Measurements from ENCODE around the gene LRFN4. TPM values are rescaled to one million over a fixed set of nuclear protein-coding genes. Genes with fewer than 3 reads are reported as not detected.

LRFN4 gene
- total and polyA plus RNA-seq, 2 of the 8 experiments (the other 6 are each of a cell fraction or from before 2014, with no cell fraction given): 49.8 to 64.3 TPM

DNA sequence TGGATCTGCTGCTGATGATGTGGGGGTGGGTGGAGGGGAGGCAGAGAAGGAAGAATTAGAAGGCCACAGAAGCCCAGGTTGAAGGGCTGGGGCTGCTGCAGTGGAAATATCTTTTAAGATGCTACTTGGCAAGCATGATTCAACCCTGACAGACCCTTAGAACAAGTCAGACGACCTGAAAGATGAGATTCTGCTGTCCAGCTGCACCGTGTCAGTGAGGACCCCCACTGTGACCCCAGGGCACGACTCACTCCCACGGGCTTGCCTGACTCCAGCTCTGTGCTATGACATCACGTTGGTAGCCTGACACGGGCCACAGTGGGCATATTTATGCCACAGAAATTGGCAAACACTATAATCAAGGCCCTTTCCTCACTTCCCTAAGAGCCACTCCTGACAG lies 36.0 kb downstream of the LRFN4 start:
- FAIRE-seq (no peak), DNase-seq (ENCODE audit: low read depth in 1 of 2, low spot score in 2 of 2) (no peak)
- Histone ChIP-seq H3K23ac (ENCODE audit: insufficient read length) (no peak overlapping the region), H4K20me1 (replicated peaks in 1 of 2; ENCODE audit: control insufficient read depth in 1 of 2, insufficient read depth in 2 of 2, low read length in 2 of 2) (no peaks in the 10 kb centered on the region), H2BK5ac (ENCODE audit: low read depth, low read length) (no peak overlapping the region), H4K8ac (ENCODE audit: extremely low read depth, insufficient read depth, low read length) (no peak overlapping the region), H3K4ac (replicated peaks; ENCODE audit: insufficient read length, low read depth, low read length) (no peak overlapping the region), H2BK12ac (ENCODE audit: low read depth, low read length) (no peak overlapping the region; the same call in 1 of the 2 replicates), H3K9me3 (ENCODE audit: insufficient read depth in 2 of 2, low read depth in 1 of 2, low read length in 1 of 2) (no peaks in the 10 kb centered on the region), H2AFZ (ENCODE audit: low read length) (no peak overlapping the region), H3K23me2 (ENCODE audit: low read depth, low read length) (no peaks in the 10 kb centered on the region), H2BK20ac (ENCODE audit: low read length) (no peak overlapping the region), H3K4me3 (ENCODE audit: extremely low read depth in 1 of 4, insufficient read depth in 2 of 4, low read depth in 3 of 4, low read length in 4 of 4) (no peak overlapping the region), H3K36me3 (ENCODE audit: control insufficient read depth in 2 of 4, insufficient read depth in 4 of 4, low read length in 3 of 4) (no peaks in the 10 kb centered on the region), H3K27ac (ENCODE audit: low read depth, low read length) (no peak overlapping the region), H3K56ac (replicated peaks; ENCODE audit: insufficient read length, low read depth, low read length) (no peak overlapping the region), H3K9ac (replicated peaks in 1 of 4; ENCODE audit: extremely low read depth in 1 of 4, low read depth in 3 of 4, low read length in 3 of 4) (no peak overlapping the region), H4K91ac (replicated peaks; ENCODE audit: insufficient read length, low read length) (no peak overlapping the region), H3K14ac (ENCODE audit: insufficient read length) (no peak overlapping the region), H2BK120ac (replicated peaks; ENCODE audit: low read depth, low read length) (no peak overlapping the region), H3K79me1 (ENCODE audit: low read depth, low read length) (no peaks in the 10 kb centered on the region), H3K4me1 (replicated peaks in 1 of 4; ENCODE audit: control insufficient read depth in 3 of 4, insufficient read depth in 4 of 4, low read length in 3 of 4) (peaks cover 0 to 9% (median 4%) of the 10 kb centered on the region in 4 experiments; a peak in 5 of 7 replicates), H2AK5ac (ENCODE audit: low read depth, low read length) (no peak overlapping the region), H3K27me3 (replicated peaks in 1 of 4; ENCODE audit: control insufficient read depth in 3 of 4, extremely low read depth in 1 of 4, insufficient read depth in 3 of 4, low read length in 3 of 4) (no peaks in the 10 kb centered on the region), H2BK15ac (ENCODE audit: low read length) (no peak overlapping the region), H3K4me2 (ENCODE audit: insufficient read depth in 1 of 2, low read depth in 2 of 2, low read length in 2 of 2) (no peak overlapping the region), H3K79me2 (ENCODE audit: control insufficient read depth in 1 of 2, insufficient read depth in 2 of 2, low read length in 2 of 2) (no peaks in the 10 kb centered on the region), H4K5ac (ENCODE audit: insufficient read length, low read depth, low read length) (no peak overlapping the region), H3K18ac (ENCODE audit: extremely low read depth, low read length) (no peak overlapping the region)
- ChIA-PET CTCF (ENCODE audit: partially characterized antibody) (interaction anchor here (0.7 to 6.4 kb wide), 3 partner anchors 11 to 23 kb away, joined by 3 to 50 read pairs (median 10); no protein-coding TSS in a partner anchor), POLR2A (ENCODE audit: partially characterized antibody) (interaction anchor here (0.5 to 1.2 kb wide), 2 partner anchors 9 to 235 kb away, joined by 3 read pairs; no protein-coding TSS in a partner anchor)
- 77% methylated on average over 6 of the region's 6 CpGs; no CpG with 5 or more reads in 1 of the 2 experiments for WGBS, 2 experiments (ENCODE audit: extremely low coverage in 1 of 2, insufficient coverage in 1 of 2, insufficient read length in 1 of 2, insufficient replicate concordance in 2 of 2, low coverage in 1 of 2, low lambda C conversion rate in 2 of 2, missing lambda C conversion rate in 1 of 2)
- no peak for TF ChIP-seq TAF7 (optimal IDR thresholded peaks at IDR 0.05; ENCODE audit: borderline replicate concordance, low read depth, low read length)
- TF ChIP-seq KDM5A (IDR thresholded peaks at IDR 0.05; ENCODE audit: low read length): no peak
- TF ChIP-seq RAD21 (IDR thresholded peaks at IDR 0.05 in 1 of 2, conservative IDR thresholded peaks at IDR 0.05 in 1 of 2; ENCODE audit: low read depth in 2 of 2, low read length in 2 of 2): no peak
- TF ChIP-seq HDAC2 (IDR thresholded peaks at IDR 0.05; ENCODE audit: borderline replicate concordance in 1 of 2, low read depth in 2 of 2, low read length in 2 of 2): no peak
- TF ChIP-seq CEBPB (IDR thresholded peaks at IDR 0.05; ENCODE audit: low read depth, low read length): no peak
- TF ChIP-seq MAFK (IDR thresholded peaks at IDR 0.05; ENCODE audit: low read depth, low read length): no peak
- TF ChIP-seq RNF2 (IDR thresholded peaks at IDR 0.05; ENCODE audit: borderline replicate concordance, low read depth, low read length, missing control alignments, poor library complexity, severe bottlenecking): no peak
- no peak for TF ChIP-seq RBBP5 (IDR thresholded peaks at IDR 0.05; ENCODE audit: borderline replicate concordance, low read depth, low read length)
- no peak for TF ChIP-seq TEAD4 (IDR thresholded peaks at IDR 0.05; ENCODE audit: low read depth, low read length)
- no peak for TF ChIP-seq EGR1 (IDR thresholded peaks at IDR 0.05; ENCODE audit: borderline replicate concordance, low read depth, low read length)
- no peak for TF ChIP-seq POLR2A (IDR thresholded peaks at IDR 0.05; ENCODE audit: control extremely low read depth in 1 of 2, low read depth in 2 of 2, low read length in 2 of 2)
- no peak for TF ChIP-seq CREB1 (IDR thresholded peaks at IDR 0.05)
- no peak for TF ChIP-seq CTBP2 (IDR thresholded peaks at IDR 0.05; ENCODE audit: borderline replicate concordance, insufficient read depth, insufficient read length, low read length)
- no peak for TF ChIP-seq SP4 (IDR thresholded peaks at IDR 0.05; ENCODE audit: low read length)

Data from H1 (cell line).